ENCODE measurements around the gene MOSMO.

DNA sequence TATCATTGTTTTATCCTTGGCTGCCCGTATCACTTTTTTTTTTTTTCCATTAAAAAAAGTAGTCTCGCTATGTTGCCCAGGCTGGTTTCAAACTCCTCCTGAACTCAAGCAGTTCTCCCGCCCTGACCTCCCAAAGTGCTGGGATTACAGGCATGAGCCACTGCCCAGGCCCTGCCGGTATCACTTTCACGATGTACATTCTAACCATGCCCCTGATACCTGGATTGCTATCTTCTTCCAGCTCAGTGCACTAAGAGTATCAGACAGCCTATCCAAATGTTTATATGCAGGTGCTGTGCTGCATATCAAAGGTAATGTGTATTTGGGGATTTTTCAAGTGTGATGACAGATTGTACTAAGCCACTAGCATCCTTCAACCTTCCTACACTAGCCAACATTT lies 14.2 kb downstream of the MOSMO start:
- TF ChIP-seq CTCF (IDR thresholded peaks at IDR 0.05; ENCODE audit: low read depth, low read length, poor library complexity, severe bottlenecking) (no peak), EZH2phosphoT487 (IDR thresholded peaks at IDR 0.05; ENCODE audit: borderline replicate concordance, low read length) (no peak)
